OCI-LY7 (cell line): ENCODE data around the gene TINAGL1. TPM values are rescaled to one million over a fixed set of nuclear protein-coding genes. Genes with fewer than 3 reads are reported as not detected.

Experiments used
- BruUV-seq: library from RNA; stranded (reverse); fragments of 400-500 nt; replicated peaks from 2 replicates; lab custom pipeline; 2021; lab: Mats Ljungman, UMichigan
- CTCF ChIA-PET: fragments of 300-600 bp; sonication (Branson Sonifier 250); formaldehyde crosslinking; loops from one replicate; lab custom pipeline; 2022; ENCODE audit warnings: antibody characterized with exemption; ENCODE audit not compliant: unreplicated experiment; lab: Charles Lee
- POLR2A ChIA-PET: fragments of 300-600 bp; sonication (Branson Sonifier 250); formaldehyde crosslinking; loops from one replicate; lab custom pipeline; 2022; ENCODE audit warnings: antibody characterized with exemption; lab: Charles Lee
- DNase-seq: peaks from one replicate; pipeline ENCODE4 v3.0.0-alpha.2; 2015; ENCODE audit warnings: low spot score
- H2AFZ ChIP-seq: fragments of 200-600 bp; sonication (generic), shearing (Covaris generic); 2 replicates; pipeline ENCODE4 v1.6.1; 2014; ENCODE audit warnings: mild to moderate bottlenecking, antibody characterized with exemption, low read length, moderate library complexity
- H3K27ac ChIP-seq: fragments of 200-600 bp; sonication (generic); 2 replicates; pipeline ENCODE4 v1.5.1; 2014; ENCODE audit warnings: mixed run types, low read depth, mild to moderate bottlenecking, moderate library complexity, low read length, inconsistent platforms; ENCODE audit not compliant: poor library complexity, severe bottlenecking
- H3K36me3 ChIP-seq: fragments of 200-600 bp; sonication (generic); 2 replicates; pipeline ENCODE4 v1.6.1; 2014; ENCODE audit warnings: mild to moderate bottlenecking, antibody characterized with exemption, low read length, moderate library complexity, mixed read lengths; ENCODE audit not compliant: insufficient read depth
- H3K4me1 ChIP-seq: fragments of 200-600 bp; sonication (generic); 2 replicates; pipeline ENCODE4 v1.5.1; 2014; ENCODE audit warnings: mild to moderate bottlenecking, low read length; ENCODE audit not compliant: insufficient read depth, poor library complexity, severe bottlenecking
- H3K4me2 ChIP-seq: fragments of 200-600 bp; sonication (generic); 2 replicates; pipeline ENCODE4 v1.6.1; 2014; ENCODE audit warnings: mild to moderate bottlenecking, low read length
- H3K4me3 ChIP-seq: fragments of 200-600 bp; sonication (generic); 2 replicates; pipeline ENCODE4 v1.5.1; 2014; ENCODE audit warnings: mild to moderate bottlenecking, low read depth, low read length; ENCODE audit not compliant: poor library complexity, severe bottlenecking
- H3K79me2 ChIP-seq: fragments of 200-600 bp; sonication (generic); 2 replicates; pipeline ENCODE4 v1.6.1; 2016; ENCODE audit warnings: low read depth, mild to moderate bottlenecking, low read length, moderate library complexity, mixed read lengths; ENCODE audit not compliant: insufficient read depth
- H3K9me2 ChIP-seq: fragments of 200-600 bp; sonication (generic); 2 replicates; pipeline ENCODE4 v1.6.1; 2016; ENCODE audit warnings: mild to moderate bottlenecking, low read length, mixed read lengths; ENCODE audit not compliant: insufficient read depth
- H3K9me3 ChIP-seq: fragments of 200-600 bp; sonication (generic); 2 replicates; pipeline ENCODE4 v1.6.1; 2014; ENCODE audit warnings: mild to moderate bottlenecking, mixed run types, low read length, mixed read lengths
- H4K20me1 ChIP-seq: fragments of 200-600 bp; sonication (generic); 2 replicates; pipeline ENCODE4 v1.6.1; 2014; ENCODE audit warnings: mild to moderate bottlenecking, antibody characterized with exemption, low read length, moderate library complexity, mixed read lengths; ENCODE audit not compliant: insufficient read depth
- CTCF ChIP-seq: fragments of 200-600 bp; sonication (generic); conservative IDR thresholded peaks from 2 replicates; pipeline ENCODE4 v1.5.1; 2014; ENCODE audit warnings: mild to moderate bottlenecking, antibody characterized with exemption, low read length, moderate library complexity, mixed read lengths
- EZH2phosphoT487 ChIP-seq: fragments of 200-600 bp; sonication (generic); IDR thresholded peaks from 2 replicates; pipeline ENCODE4 v1.6.1; 2018; ENCODE audit warnings: low read depth, borderline replicate concordance, mild to moderate bottlenecking, mixed run types, antibody characterized with exemption, low read length, moderate library complexity, mixed read lengths
- intact Hi-C: fragments of 100-400 bp; cut with micrococcal nuclease; formaldehyde crosslinking; loops from one replicate; pipeline ENCODE4 v1.10.0; 2022; ENCODE audit not compliant: unreplicated experiment
- total RNA-seq, 2 experiments: library from RNA; depleted of rRNA in 1 of 2; stranded (reverse); fragments of >200 nt in 1 of 2; shearing (Covaris generic) in 1 of 2; gene quantifications; 2 replicates each; pipeline ENCODE4 v1.2.3, GENCODE V29; 2014 to 2022

The TINAGL1 gene
- total RNA-seq, 2 experiments from 2014 or later: 0.17 TPM; not detected in 1

- no peak overlapping the region for H3K27ac ChIP-seq
- no peak overlapping the region for H3K4me2 ChIP-seq
- no peaks in the 10 kb centered on the region for H3K9me3 ChIP-seq
- no peak overlapping the region for H3K4me3 ChIP-seq
- H4K20me1 ChIP-seq: no peaks in the 10 kb centered on the region
- no peaks in the 10 kb centered on the region for H3K79me2 ChIP-seq
- DNase-seq: peak; percentile 27
- intact Hi-C loops: no loop called here
- H2AFZ ChIP-seq: no peak overlapping the region
- ChIA-PET CTCF (interaction anchor here (0.5 kb wide), 1 partner anchor 190 kb away, joined by 5 read pairs; no protein-coding TSS in a partner anchor), POLR2A (no interaction called here)
- H3K4me1 ChIP-seq: peaks cover 7% of the 10 kb centered on the region
- BruUV-seq: no TSS peak
- H3K36me3 ChIP-seq: no peaks in the 10 kb centered on the region
- no peaks in the 10 kb centered on the region for H3K9me2 ChIP-seq
- TF ChIP-seq EZH2phosphoT487: no peak
- TF ChIP-seq CTCF: no peak
Measured at GRCh38 chr1:31571340-31572295, 4.7 kb upstream of the TINAGL1 start.

GRCh38 chr1:31572323-31573104 lies 3.8 kb upstream of the TINAGL1 start:
- POLR2A ChIA-PET: no interaction called here
- no peak overlapping the region for H3K4me3 ChIP-seq
- no peak for DNase-seq
- intact Hi-C loops: no loop called here
- no peaks in the 10 kb centered on the region for H4K20me1 ChIP-seq
- no peak overlapping the region for H3K27ac ChIP-seq
- no TSS peak for BruUV-seq
- no peak overlapping the region for H2AFZ ChIP-seq
- H3K4me2 ChIP-seq: no peak overlapping the region
- CTCF ChIA-PET: no interaction called here
- no peaks in the 10 kb centered on the region for H3K9me2 ChIP-seq
- TF ChIP-seq EZH2phosphoT487 (no peak), CTCF (no peak)
- no peaks in the 10 kb centered on the region for H3K36me3 ChIP-seq
- no peaks in the 10 kb centered on the region for H3K9me3 ChIP-seq
- peaks cover 7% of the 10 kb centered on the region for H3K4me1 ChIP-seq
- no peaks in the 10 kb centered on the region for H3K79me2 ChIP-seq
